ENCODE measurements around the gene PRELID1. TPM values are rescaled to one million over a fixed set of nuclear protein-coding genes. Genes with fewer than 3 reads are reported as not detected.

The PRELID1 gene
- total and polyA plus RNA-seq, 2 donors from 2014 or later, result 90.8 to 351 TPM

DNA sequence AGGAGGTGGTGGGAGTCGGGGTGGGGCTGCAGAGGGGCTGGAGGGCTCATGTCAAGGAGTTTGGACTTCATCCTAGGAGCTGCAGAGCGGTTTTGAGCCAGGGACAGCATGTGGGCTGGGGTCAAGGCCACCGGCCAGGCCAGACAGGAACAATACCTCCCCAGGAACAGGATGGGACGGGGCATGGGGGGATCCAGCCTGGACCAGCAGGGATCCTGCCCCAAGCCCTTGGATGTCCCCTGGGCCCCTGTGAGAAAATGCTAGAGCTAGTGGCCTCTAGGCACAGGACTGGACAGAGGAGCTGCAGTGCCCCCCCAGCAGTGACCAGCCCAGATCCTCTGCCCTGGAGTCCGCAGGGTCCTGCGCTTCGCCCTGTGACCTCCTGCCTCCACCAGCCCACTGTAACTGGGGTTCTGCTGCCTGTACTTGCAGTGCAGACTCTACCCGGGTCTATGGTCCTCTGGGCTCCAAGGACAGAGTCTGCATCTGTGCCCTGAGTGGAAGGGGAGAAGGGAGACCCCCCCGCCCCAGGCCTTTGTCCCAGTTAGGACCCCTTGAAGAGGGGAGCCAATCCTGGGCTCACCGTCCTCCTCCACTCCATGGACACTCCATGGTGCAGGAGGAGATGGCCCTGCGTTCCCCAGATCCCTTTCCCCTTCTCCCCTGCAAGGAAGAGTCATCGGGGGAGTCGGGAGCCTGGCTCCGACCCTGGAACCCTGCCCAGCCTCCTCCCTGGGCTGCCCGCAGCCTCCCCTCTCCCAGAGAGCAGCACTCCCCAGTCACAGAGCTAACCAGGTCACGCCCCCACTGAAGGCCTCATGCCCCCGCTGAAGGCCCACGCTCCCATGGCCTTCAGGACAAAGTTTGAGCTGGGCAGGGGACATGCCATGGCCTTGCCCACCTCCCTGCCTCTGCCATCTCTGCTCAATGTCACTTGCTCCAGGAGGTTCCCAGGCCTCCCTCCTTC lies 11.1 kb downstream of the PRELID1 start:
- DNase-seq (peak in 1 of 5 donors; percentile 62), FAIRE-seq (no peak)
- H3K27me3 ChIP-seq (ENCODE audit: control insufficient read depth, insufficient read depth, low read length), result no peaks in the 10 kb centered on the region
- H3K4me3 ChIP-seq (ENCODE audit: low read length in 3 of 3), result no peak overlapping the region
- peaks cover 0 to 11% (median 0%) of the 10 kb centered on the region in 3 donors for H3K4me1 ChIP-seq (ENCODE audit: control insufficient read depth in 2 of 3, insufficient read depth in 2 of 3, low read depth in 1 of 3, low read length in 3 of 3)
- H3K9me3 ChIP-seq (ENCODE audit: control insufficient read depth in 2 of 3, insufficient read depth in 1 of 3, low read length in 3 of 3), result no peaks in the 10 kb centered on the region
- no peak for TF ChIP-seq CTCF (IDR thresholded peaks at IDR 0.05; ENCODE audit: borderline replicate concordance, extremely low read depth, insufficient read depth)
- intact Hi-C loops (cut with DNase I), result no loop called here
- H3K36me3 ChIP-seq (ENCODE audit: control insufficient read depth in 2 of 3, insufficient read depth in 3 of 3, low read length in 3 of 3), result no peaks in the 10 kb centered on the region
- H3K27ac ChIP-seq (ENCODE audit: low read depth in 2 of 2, low read length in 2 of 2), result no peak overlapping the region
- H3K9ac ChIP-seq (ENCODE audit: low read length in 3 of 3), result no peak overlapping the region

DNA sequence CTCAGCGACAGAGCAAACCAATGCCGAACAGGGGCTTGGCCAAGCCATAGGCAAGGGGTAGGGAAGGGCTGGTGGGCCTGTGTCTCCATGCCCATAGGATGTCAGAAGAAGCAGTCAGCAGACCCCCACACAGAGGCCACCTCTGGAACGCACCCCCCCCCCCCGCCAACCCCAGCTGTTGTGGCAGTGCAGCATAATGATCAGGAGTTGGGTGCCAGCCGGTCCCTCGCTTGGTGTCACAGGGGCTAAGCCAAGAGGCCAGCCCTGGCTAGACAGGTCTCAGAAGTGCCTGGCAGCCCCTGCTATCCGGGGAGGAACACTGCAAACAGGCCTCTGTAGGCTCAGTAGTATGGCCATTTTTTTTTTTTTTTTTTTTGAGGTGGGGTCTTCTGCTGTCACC lies 11.8 kb downstream of the PRELID1 start:
- intact Hi-C loops (cut with DNase I), result no loop called here
- H3K4me3 ChIP-seq (ENCODE audit: low read length in 3 of 3), result no peak overlapping the region
- H3K9me3 ChIP-seq (ENCODE audit: control insufficient read depth in 2 of 3, insufficient read depth in 1 of 3, low read length in 3 of 3), result no peaks in the 10 kb centered on the region
- peak in 1 of 5 donors; percentile 50 for DNase-seq
- no peak for FAIRE-seq
- TF ChIP-seq CTCF (IDR thresholded peaks at IDR 0.05; ENCODE audit: borderline replicate concordance, extremely low read depth, insufficient read depth), result no peak
- H3K27me3 ChIP-seq (ENCODE audit: control insufficient read depth, insufficient read depth, low read length), result no peaks in the 10 kb centered on the region
- H3K36me3 ChIP-seq (ENCODE audit: control insufficient read depth in 2 of 3, insufficient read depth in 3 of 3, low read length in 3 of 3), result no peaks in the 10 kb centered on the region
- no peak overlapping the region for H3K9ac ChIP-seq (ENCODE audit: low read length in 3 of 3)
- peaks cover 0 to 9% (median 0%) of the 10 kb centered on the region in 3 donors for H3K4me1 ChIP-seq (ENCODE audit: control insufficient read depth in 2 of 3, insufficient read depth in 2 of 3, low read depth in 1 of 3, low read length in 3 of 3)
- H3K27ac ChIP-seq (ENCODE audit: low read depth in 2 of 2, low read length in 2 of 2), result no peak overlapping the region

GRCh38 chr5:177316005-177316404 lies 12.4 kb downstream of the PRELID1 start:
- H3K4me3 ChIP-seq (ENCODE audit: low read length in 3 of 3), result no peak overlapping the region
- no peak for FAIRE-seq

More at GRCh38 chr5:177316005-177316404, 12.4 kb downstream of the PRELID1 start:
- no peaks in the 10 kb centered on the region for H3K27me3 ChIP-seq (ENCODE audit: control insufficient read depth, insufficient read depth, low read length)
- peaks cover 0 to 6% (median 0%) of the 10 kb centered on the region in 3 donors for H3K4me1 ChIP-seq (ENCODE audit: control insufficient read depth in 2 of 3, insufficient read depth in 2 of 3, low read depth in 1 of 3, low read length in 3 of 3)
- TF ChIP-seq CTCF (IDR thresholded peaks at IDR 0.05; ENCODE audit: borderline replicate concordance, extremely low read depth, insufficient read depth), result no peak
- no peak overlapping the region for H3K9ac ChIP-seq (ENCODE audit: low read length in 3 of 3)
- no peak for DNase-seq
- intact Hi-C loops (cut with DNase I), result no loop called here
- H3K27ac ChIP-seq (ENCODE audit: low read depth in 2 of 2, low read length in 2 of 2), result no peak overlapping the region
- no peaks in the 10 kb centered on the region for H3K36me3 ChIP-seq (ENCODE audit: control insufficient read depth in 2 of 3, insufficient read depth in 3 of 3, low read length in 3 of 3)
- H3K9me3 ChIP-seq (ENCODE audit: control insufficient read depth in 2 of 3, insufficient read depth in 1 of 3, low read length in 3 of 3), result no peaks in the 10 kb centered on the region
